Renal cortex interstitium (tissue), 15 donors: ENCODE measurements around the gene NRCAM. TPM values are rescaled to one million over a fixed set of nuclear protein-coding genes. Genes with fewer than 3 reads are reported as not detected.
"Not testable (repeated sequence)": the region's sequence is repeated elsewhere in the genome, so short reads cannot be mapped to it uniquely, and the experiment has no call there.

Experiments
- DNase-seq, 11 donors: peaks; one replicate each; pipeline ENCODE4 v3.0.0-alpha.2; 2013; ENCODE audit warnings: low read depth in 9 of 11, low spot score in 4 of 11; ENCODE audit errors: extremely low read depth in 1 of 11
- long read RNA-seq, 16 experiments: transcript quantifications; one replicate each; lab custom pipeline, GENCODE V29; 2026
- polyA plus RNA-seq, 3 donors: library from polyadenylated mRNA; unstranded; fragments of 120-200 nt; gene quantifications; one replicate each; pipeline ENCODE4 v1.2.1, GENCODE V29; 2013; ENCODE audit not compliant: insufficient read length in 3 of 3

The NRCAM gene
- polyA plus RNA-seq: 10 to 100 TPM; 17.3 to 22.9 (median 20.0) TPM
- long read RNA-seq, donor 1: 0 reads
- long read RNA-seq, donor 2: 0 reads
- long read RNA-seq, donor 3: 0 reads
- long read RNA-seq, donor 4: 0 reads
- long read RNA-seq, donor 5: 0 reads
- long read RNA-seq, donor 6: 0 reads
- long read RNA-seq, donor 7: 0 reads
- long read RNA-seq, donor 8: 0 reads
- long read RNA-seq, donor 9: 0 reads
- long read RNA-seq, donor 10: 0 reads
- long read RNA-seq, donor 11: 0 reads
- long read RNA-seq, donor 12: 0 reads
- long read RNA-seq, donor 13: 0 reads
- long read RNA-seq, donor 14: 0 reads
- long read RNA-seq, donor 15: 0 reads
- long read RNA-seq, donor 16: 0 reads

GRCh38 chr7:108455998-108456677 is at the start of gene NRCAM:
Gene NRCAM, minus strand, starts transcription at chr7:108456436. Its CDS starts 216,372 bp downstream, at chr7:108240064.
- DNase-seq: peak in 10 of 11 donors; percentile 49 to 74 (median 64)

- not testable (repeated sequence) for DNase-seq
Measured at GRCh38 chr7:108504576-108504975, 48.3 kb upstream of the NRCAM start.

- DNase-seq: no peak
Measured at GRCh38 chr7:108503112-108504026, 47.1 kb upstream of the NRCAM start.

- no peak for DNase-seq
Measured at GRCh38 chr7:108499566-108499965, 43.3 kb upstream of the NRCAM start.

GRCh38 chr7:108498481-108498880 is 42.2 kb upstream of the NRCAM start:
- no peak for DNase-seq

- peak; percentile 13 to 42 (median 25) for DNase-seq
Measured at GRCh38 chr7:108497082-108497725, 41.0 kb upstream of the NRCAM start.

GRCh38 chr7:108492742-108493141 is 36.5 kb upstream of the NRCAM start:
- no peak for DNase-seq

- DNase-seq: no peak
Measured at GRCh38 chr7:108488768-108489538, 32.7 kb upstream of the NRCAM start.

- DNase-seq: no peak
Measured at GRCh38 chr7:108487646-108488045, 31.4 kb upstream of the NRCAM start.

GRCh38 chr7:108486291-108486966 is 30.2 kb upstream of the NRCAM start:
- no peak for DNase-seq

- DNase-seq: no peak
Measured at GRCh38 chr7:108484137-108484536, 27.9 kb upstream of the NRCAM start.

- DNase-seq: no peak
Measured at GRCh38 chr7:108480311-108480710, 24.1 kb upstream of the NRCAM start.

GRCh38 chr7:108479751-108480150 is 23.5 kb upstream of the NRCAM start:
- no peak for DNase-seq

GRCh38 chr7:108479118-108479517 is 22.9 kb upstream of the NRCAM start:
- no peak for DNase-seq

GRCh38 chr7:108468246-108468645 is 12.0 kb upstream of the NRCAM start:
- no peak for DNase-seq

GRCh38 chr7:108467391-108467790 is 11.2 kb upstream of the NRCAM start:
- DNase-seq: no peak

GRCh38 chr7:108466322-108466721 is 10.1 kb upstream of the NRCAM start:
- not testable (repeated sequence) for DNase-seq

GRCh38 chr7:108464743-108465142 is 8.5 kb upstream of the NRCAM start:
- DNase-seq: no peak
